GM19397 (cell line): ENCODE measurements around the gene ALKBH1.
A peak's percentile ranks its signal among the peaks of the same experiment; 100 is the strongest.
"Not testable (repeated sequence)": the region's sequence is repeated elsewhere in the genome, so short reads cannot be mapped to it uniquely, and the experiment has no call there.

Source experiments
- ATAC-seq: cut with Tn5 transposase; IDR thresholded peaks from one replicate; pipeline ENCODE4 v1.9.1; 2021; ENCODE audit warnings: mild to moderate bottlenecking, moderate library complexity; ENCODE audit not compliant: unreplicated experiment

Gene ALKBH1

GRCh38 chr14:77674931-77675330 is 32.9 kb downstream of the ALKBH1 start:
- no peak for ATAC-seq

- no peak for ATAC-seq
These were observed 34.6 kb downstream of the ALKBH1 start for GRCh38 chr14:77673193-77673592.

DNA sequence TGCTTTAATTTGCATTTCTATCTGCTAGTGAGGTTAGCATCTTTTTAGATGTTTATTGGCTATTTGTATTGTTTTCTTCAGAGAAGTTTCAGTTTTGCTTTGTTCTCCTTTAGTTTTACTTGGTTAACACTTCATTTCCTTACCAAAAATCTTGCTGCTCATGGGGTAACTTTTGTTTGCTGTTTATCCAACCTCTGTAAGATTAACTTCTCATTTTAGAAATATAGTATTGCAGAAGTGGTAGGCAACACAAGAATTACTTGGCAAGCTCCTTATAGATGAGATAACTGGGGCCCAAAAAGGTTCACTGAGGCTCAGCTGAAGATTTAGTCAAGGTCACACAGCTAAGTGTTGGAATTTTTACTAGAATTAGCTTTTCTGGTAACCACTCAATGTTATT is 40.5 kb downstream of the ALKBH1 start:
- no peak for ATAC-seq

DNA sequence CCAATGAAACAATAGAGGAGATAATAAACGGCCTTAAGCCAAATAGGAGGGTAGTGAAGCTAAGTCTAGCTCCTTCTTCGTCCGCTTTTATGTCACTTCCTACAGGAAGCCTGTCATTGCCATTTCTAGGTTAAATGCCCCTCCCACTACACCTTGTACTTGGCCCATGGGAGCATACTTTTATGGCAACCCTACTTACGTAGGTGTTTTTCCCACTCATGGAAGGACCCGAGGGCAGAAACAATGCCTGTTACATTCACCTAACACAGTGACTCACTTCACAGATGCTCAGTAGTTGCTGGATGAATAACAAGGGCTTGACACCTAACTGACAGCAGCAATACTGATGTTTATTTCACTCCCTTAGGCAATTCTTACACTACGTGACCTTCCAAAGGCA is 44.5 kb downstream of the ALKBH1 start:
- no peak for ATAC-seq

DNA sequence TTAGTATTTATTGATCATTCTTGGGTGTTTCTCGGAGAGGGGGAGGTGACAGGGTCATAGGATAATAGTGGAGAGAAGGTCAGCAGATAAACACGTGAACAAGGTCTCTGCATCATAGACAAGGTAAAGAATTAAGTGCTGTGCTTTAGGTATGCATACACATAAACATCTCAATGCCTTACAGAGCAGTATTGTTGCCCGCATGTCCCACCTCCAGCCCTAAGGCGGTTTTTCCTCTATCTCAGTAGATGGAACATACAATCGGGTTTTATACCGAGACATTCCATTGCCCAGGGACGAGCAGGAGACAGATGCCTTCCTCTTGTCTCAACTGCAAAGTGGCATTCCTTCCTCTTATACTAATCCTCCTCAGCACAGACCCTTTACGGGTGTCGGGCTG is 46.3 kb downstream of the ALKBH1 start:
- ATAC-seq = not testable (repeated sequence)

GRCh38 chr14:77660754-77661153 is 47.1 kb downstream of the ALKBH1 start:
- no peak for ATAC-seq

DNA sequence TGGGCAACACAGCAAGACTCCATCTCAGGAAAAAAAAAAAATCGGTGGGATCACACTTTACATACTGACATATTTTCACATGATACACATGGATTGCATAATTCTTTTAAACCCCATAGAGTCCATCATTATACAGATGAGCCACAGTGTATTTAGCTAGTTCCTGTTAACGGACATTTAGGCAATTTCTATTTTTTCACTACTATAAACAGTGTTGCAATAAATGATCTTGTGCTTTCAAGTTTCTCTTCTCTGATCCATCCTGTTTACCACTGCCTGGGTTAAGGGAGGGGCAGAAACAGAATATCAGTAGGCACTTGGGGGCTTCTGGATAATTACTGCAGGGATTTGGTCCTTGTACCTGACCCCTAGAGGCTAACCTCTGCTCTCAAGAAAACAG is 48.0 kb downstream of the ALKBH1 start:
- no peak for ATAC-seq

DNA sequence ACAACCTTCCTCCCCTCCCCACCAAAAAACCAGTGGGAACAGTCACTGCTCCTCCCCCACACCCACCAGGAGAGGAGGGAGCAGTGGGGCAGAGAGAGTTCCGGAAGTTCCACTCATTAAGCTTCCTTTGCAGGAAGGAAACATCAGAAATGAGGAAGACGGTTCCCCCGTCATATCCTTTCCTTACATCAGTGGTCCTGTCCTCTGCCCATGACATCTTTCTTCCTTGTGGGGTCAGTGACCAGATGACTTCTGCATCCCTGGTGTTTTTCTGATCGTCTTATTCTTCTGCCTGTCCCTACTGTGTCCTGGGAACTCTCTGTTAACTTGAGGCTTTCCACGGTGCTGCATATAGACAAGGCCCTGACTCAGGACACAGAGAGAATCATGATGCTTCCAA is 50.5 kb downstream of the ALKBH1 start:
- no peak for ATAC-seq

DNA sequence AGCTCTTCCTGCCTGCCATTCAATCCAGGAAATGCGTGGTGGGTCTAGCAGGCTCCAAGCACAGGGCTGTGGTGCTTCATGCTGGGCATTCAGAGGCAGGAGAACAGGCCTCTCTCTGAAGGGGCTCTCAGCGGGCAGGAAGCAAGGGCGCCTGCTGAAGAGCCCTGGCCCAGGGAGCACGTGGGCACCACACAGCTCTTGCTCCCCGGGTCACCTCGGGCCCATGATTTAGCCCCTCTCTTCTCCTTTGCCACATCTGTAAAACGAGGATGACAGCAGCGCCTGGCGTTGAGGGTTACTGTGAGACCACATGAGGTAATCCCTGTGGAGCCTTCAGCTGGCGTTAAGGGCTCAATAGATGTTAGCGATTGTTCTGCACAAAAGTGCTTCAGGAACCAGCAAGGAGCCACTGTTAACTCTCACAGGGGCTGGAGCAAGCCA is 53.8 kb downstream of the ALKBH1 start:
- ATAC-seq = no peak

DNA sequence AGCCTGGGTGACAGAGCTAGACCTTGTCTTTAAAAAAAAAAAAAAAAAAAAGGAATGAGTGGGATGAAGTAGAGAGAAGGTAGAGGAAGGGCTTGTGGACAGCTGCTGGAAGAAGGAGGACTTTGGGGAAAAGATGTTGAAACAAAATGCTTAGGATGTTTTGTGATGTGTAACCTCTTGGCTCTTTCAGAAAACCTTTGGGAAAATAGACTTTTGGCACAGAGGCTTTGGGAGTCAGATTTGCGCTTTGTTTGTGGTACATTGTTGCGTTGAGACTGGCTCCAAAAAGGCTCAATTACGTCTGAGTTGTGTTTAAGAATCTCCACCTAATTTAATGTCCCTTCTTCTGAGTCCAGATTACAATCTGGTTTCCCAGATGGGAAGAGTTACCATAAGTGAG is 58.5 kb downstream of the ALKBH1 start:
- ATAC-seq = no peak

- ATAC-seq = no peak
These were observed 59.2 kb downstream of the ALKBH1 start for GRCh38 chr14:77648520-77649200.

- no peak for ATAC-seq
These were observed 60.0 kb downstream of the ALKBH1 start for GRCh38 chr14:77647853-77648252.

DNA sequence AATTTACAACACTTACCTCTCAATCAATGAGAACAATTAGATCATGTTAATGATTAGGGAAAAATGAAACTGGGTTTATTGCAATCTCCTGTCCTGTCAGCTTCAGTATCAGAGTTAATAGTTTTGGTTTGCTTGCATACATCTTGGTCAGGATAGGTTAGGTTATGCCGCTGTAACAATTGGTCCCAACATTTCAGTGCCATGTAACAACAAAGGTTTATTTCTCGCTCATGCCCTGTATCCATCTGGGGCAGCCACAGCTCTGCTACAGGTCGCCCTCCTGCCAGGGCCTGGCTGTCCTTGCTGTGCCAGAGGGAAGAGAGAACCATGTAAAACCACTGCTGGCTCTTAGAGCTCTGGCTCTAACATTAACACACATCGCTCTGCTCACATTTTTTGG is 60.9 kb downstream of the ALKBH1 start:
- no peak for ATAC-seq

DNA sequence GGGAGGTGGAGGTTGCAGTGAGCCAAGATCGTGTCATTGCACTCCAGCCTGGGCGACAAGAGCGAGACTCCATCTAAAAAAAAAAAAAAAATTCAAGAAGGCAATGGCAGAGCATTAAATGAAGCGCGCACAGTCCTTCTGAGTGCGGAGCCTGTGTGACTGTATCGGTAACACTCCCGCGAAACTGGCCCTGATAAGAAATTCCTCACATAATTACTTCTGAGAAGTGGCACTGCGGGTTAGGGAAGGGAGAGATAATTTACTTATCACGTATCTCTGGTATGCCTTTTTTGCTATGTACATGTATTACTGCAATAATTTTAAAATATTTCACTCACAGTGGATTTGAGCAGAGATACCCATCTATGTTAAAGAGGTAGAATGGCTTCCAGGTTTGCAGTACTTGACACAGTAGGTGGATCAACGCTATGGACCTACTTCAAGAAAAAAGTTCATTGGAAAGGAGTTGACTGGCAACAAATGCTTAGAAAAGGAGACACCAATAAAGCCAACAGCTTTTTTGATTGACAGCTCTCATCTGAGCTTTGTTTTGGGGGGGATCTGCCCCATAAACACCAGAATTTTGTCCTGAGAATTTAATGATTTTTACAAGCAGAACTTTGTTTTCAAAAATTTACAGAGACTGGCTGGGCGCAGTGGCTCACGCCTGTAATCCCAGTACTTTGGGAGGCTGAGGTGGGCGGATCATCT is 62.1 kb downstream of the ALKBH1 start:
- no peak for ATAC-seq

- ATAC-seq = no peak
These were observed 65.4 kb downstream of the ALKBH1 start for GRCh38 chr14:77642407-77642806.

- peak; percentile 75 for ATAC-seq
These were observed 66.1 kb downstream of the ALKBH1 start for GRCh38 chr14:77641534-77642341.

DNA sequence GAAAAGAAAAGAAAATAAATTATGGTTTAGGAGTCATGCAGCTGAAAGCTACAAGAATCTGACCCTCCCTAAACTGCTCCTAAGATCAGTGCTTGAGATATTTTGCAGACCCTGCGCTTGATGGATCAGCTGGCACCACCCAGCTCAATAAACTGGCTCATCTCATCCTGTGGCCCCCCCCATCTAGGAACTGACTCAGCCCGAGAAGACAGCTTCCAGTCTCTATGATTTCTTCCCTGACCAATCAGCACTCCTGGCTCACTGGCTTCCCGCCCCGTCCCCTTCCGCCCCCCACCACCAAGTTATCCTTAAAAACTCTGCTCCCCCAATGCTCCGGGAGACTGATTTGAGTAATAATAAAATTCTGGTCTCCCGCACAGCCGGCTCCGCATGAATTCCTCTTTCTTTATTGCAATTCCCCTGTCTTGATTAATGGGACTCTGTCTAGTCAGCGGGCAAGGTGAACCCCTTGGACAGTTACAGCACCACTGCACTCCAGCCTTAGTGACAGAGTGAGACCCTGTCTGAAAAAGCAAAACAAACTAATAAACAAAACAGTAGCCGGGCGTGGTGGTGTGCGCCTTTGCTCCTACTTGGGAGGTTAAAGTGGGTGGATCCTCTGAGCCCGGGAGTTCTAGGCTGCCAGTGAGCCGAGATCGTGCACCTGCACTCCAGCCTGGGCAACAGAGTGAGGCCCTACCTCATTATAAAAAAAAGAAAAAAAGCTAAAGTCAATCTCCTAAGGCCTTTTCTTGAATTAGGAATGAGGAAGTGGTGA is 66.9 kb downstream of the ALKBH1 start:
- no peak for ATAC-seq

GRCh38 chr14:77638771-77639171 is 69.1 kb downstream of the ALKBH1 start:
- no peak for ATAC-seq

DNA sequence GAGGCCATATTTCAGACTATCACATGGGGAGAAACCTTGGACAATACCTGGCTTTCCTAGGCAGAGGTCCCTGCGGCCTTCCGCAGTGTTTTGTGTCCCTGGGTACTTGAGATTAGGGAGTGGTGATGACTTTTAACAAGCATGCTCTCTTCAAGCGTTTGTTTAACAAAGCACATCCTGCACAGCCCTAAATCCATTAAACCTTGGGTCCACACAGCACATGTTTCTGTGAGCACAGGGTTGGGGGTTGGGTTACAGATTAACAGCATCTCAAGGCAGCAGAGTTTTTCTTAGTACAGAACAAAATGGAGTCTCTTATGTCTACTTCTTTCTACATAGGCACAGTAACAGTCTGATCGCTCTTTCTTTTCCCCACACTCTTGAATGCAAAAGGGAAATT is 72.0 kb downstream of the ALKBH1 start:
- ATAC-seq = not testable (repeated sequence)

DNA sequence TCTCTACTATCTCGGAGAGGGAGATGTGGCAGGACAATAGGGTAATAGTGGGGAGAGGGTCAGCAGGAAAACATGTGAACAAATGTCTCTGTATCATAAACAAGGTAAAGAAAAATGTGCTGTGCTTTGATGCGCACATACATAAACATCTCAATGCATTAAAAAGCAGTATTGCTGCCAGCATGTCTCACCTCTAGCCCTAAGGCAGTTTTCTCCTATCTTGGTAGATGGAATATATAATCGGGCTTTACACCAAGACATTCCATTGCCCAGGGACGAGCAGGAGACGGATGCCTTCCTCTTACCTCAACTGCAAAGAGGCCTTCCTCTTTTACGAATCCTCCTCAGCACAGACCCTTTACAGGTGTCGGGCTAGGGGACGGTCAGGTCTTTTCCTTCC is 72.4 kb downstream of the ALKBH1 start:
- not testable (repeated sequence) for ATAC-seq

DNA sequence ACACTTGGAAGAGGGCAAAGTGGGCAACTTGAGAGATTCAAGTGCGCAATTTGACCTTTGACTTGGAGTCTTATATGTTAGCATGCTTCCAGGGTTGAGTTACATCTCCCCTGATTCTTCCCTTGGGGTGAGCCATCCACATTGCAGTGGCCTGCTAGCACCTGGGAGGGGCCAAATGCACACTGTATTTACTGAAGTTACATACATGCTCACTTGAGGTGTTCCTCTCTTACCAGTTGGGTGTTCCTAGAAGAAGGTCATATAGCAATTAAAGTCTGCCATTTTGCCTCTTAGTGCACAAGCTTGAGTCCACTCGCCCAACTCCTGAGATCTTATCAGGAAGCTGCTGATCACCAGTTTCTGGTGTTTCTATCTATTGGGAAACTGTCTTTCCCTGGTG is 77.7 kb downstream of the ALKBH1 start:
- ATAC-seq = no peak
